GM23338 (cell line): ENCODE data around the gene PBXIP1. TPM values are rescaled to one million over a fixed set of nuclear protein-coding genes. Genes with fewer than 3 reads are reported as not detected.

Experiments
- ATAC-seq: fragments of 200-7000 bp; cut with Tn5 transposase; 3 replicates; pipeline ENCODE4 v1.9.1; 2020
- DNase-seq: peaks from one replicate; pipeline ENCODE4 v3.0.0-alpha.2; 2015; ENCODE audit warnings: low spot score
- H2AFZ ChIP-seq: fragments of 200-600 bp; sonication (generic); 2 replicates; pipeline ENCODE4 v1.8.0; 2016; ENCODE audit warnings: antibody characterized with exemption, mild to moderate bottlenecking, moderate library complexity
- H3F3A ChIP-seq: fragments of 200-600 bp; sonication (generic); replicated peaks from 2 replicates; pipeline ENCODE4 v1.8.0; 2017; ENCODE audit warnings: antibody characterized with exemption, mixed run types, low read depth
- H3K27ac ChIP-seq: fragments of 200-600 bp; sonication (generic); 2 replicates; pipeline ENCODE4 v1.6.1; 2016; ENCODE audit warnings: low read depth
- H3K27me3 ChIP-seq: fragments of 200-600 bp; sonication (generic); 2 replicates; pipeline ENCODE4 v1.8.0; 2016; ENCODE audit warnings: mild to moderate bottlenecking, mixed run types, moderate library complexity; ENCODE audit not compliant: insufficient read depth
- H3K36me3 ChIP-seq: fragments of 200-600 bp; sonication (generic); 2 replicates; pipeline ENCODE4 v1.8.0; 2016; ENCODE audit warnings: mild to moderate bottlenecking; ENCODE audit not compliant: insufficient read depth
- H3K4me1 ChIP-seq: fragments of 200-600 bp; sonication (generic); 2 replicates; pipeline ENCODE4 v1.8.0; 2016; ENCODE audit warnings: mild to moderate bottlenecking, moderate library complexity; ENCODE audit not compliant: insufficient read depth
- H3K4me2 ChIP-seq: fragments of 200-600 bp; sonication (generic); 2 replicates; pipeline ENCODE4 v1.7.1; 2017; ENCODE audit warnings: mixed run types
- H3K4me3 ChIP-seq: fragments of 200-600 bp; sonication (generic); 2 replicates; pipeline ENCODE4 v1.6.1; 2016; ENCODE audit warnings: mixed run types
- H3K79me2 ChIP-seq: fragments of 200-600 bp; sonication (generic); replicated peaks from 2 replicates; pipeline ENCODE4 v1.8.0; 2017; ENCODE audit warnings: mild to moderate bottlenecking; ENCODE audit not compliant: insufficient read depth
- H3K9me2 ChIP-seq: fragments of 200-600 bp; sonication (generic); 2 replicates; pipeline ENCODE4 v1.8.0; 2017; ENCODE audit not compliant: insufficient read depth
- H4K20me1 ChIP-seq: fragments of 200-600 bp; sonication (generic); replicated peaks from 2 replicates; pipeline ENCODE4 v1.8.0; 2017; ENCODE audit warnings: mild to moderate bottlenecking; ENCODE audit not compliant: insufficient read depth
- H3K27ac Mint-ChIP-seq: 2 replicates; pipeline ENCODE4 v1.8.0; 2020; ENCODE audit warnings: inconsistent platforms, mild to moderate bottlenecking, moderate library complexity, mixed read lengths
- H3K27me3 Mint-ChIP-seq: 3 replicates; pipeline ENCODE4 v1.8.0; 2022; ENCODE audit warnings: low read depth, mild to moderate bottlenecking, moderate library complexity, mixed read lengths, inconsistent platforms; ENCODE audit not compliant: insufficient read depth, poor library complexity
- H3K36me3 Mint-ChIP-seq: 3 replicates; pipeline ENCODE4 v1.8.0; 2021; ENCODE audit warnings: low read depth, mild to moderate bottlenecking, inconsistent platforms, moderate library complexity, mixed read lengths
- H3K4me1 Mint-ChIP-seq: 3 replicates; pipeline ENCODE4 v1.8.0; 2020; ENCODE audit warnings: mild to moderate bottlenecking, inconsistent platforms, mixed read lengths
- H3K4me3 Mint-ChIP-seq: 3 replicates; pipeline ENCODE4 v1.8.0; 2021; ENCODE audit warnings: moderate library complexity, mild to moderate bottlenecking, inconsistent platforms, mixed read lengths
- H3K9me3 Mint-ChIP-seq: 3 replicates; pipeline ENCODE4 v1.8.0; 2020; ENCODE audit warnings: moderate library complexity, mild to moderate bottlenecking, inconsistent platforms, mixed read lengths
- CREB1 ChIP-seq: fragments of 250-450 bp; sonication (Bioruptor Pico); IDR thresholded peaks from 2 replicates; pipeline ENCODE4 v1.5.0; 2020; ENCODE audit warnings: low read depth, mild to moderate bottlenecking, moderate library complexity
- CTCF ChIP-seq, 2 experiments: fragments of 200-600 bp in 1 of 2; sonication (generic) in 1 of 2; conservative IDR thresholded peaks; 2 replicates each; pipeline versions ENCODE4 v1.5.1 to v1.6.1; 2016 to 2017; ENCODE audit warnings: antibody characterized with exemption in 2 of 2, low read depth in 2 of 2, mild to moderate bottlenecking in 2 of 2, moderate library complexity in 1 of 2
- ETS1 ChIP-seq: IDR thresholded peaks from 2 replicates; pipeline ENCODE4 v1.6.1; 2016; ENCODE audit warnings: antibody characterized with exemption
- EZH2 ChIP-seq: fragments of 200-600 bp; sonication (generic); IDR thresholded peaks from one replicate; pipeline ENCODE4 v1.8.0; 2017; ENCODE audit warnings: antibody characterized with exemption, mild to moderate bottlenecking, low read depth; ENCODE audit not compliant: unreplicated experiment
- EZH2phosphoT487 ChIP-seq: fragments of 200-600 bp; sonication (generic); IDR thresholded peaks from one replicate; pipeline ENCODE4 v1.8.1; 2018; ENCODE audit warnings: antibody characterized with exemption; ENCODE audit not compliant: unreplicated experiment
- JUNB ChIP-seq: IDR thresholded peaks from one replicate; pipeline ENCODE4 v1.6.1; 2016; ENCODE audit warnings: antibody characterized with exemption; ENCODE audit not compliant: unreplicated experiment
- NANOG ChIP-seq: IDR thresholded peaks from 2 replicates; pipeline ENCODE4 v1.6.1; 2016; ENCODE audit warnings: antibody characterized with exemption, borderline replicate concordance
- POLR2AphosphoS5 ChIP-seq: IDR thresholded peaks from 2 replicates; pipeline ENCODE4 v1.6.1; 2016; ENCODE audit warnings: antibody characterized with exemption, low read depth
- STAT1 ChIP-seq: IDR thresholded peaks from one replicate; pipeline ENCODE4 v1.6.1; 2016; ENCODE audit warnings: antibody characterized with exemption; ENCODE audit not compliant: unreplicated experiment
- ZNF114 ChIP-seq: fragments of 250-450 bp; sonication (Bioruptor Pico); IDR thresholded peaks from 2 replicates; pipeline ENCODE4 v1.5.0; 2020; ENCODE audit warnings: mild to moderate bottlenecking, moderate library complexity
- ZNF331 ChIP-seq: fragments of 250-450 bp; sonication (Bioruptor Pico); IDR thresholded peaks from 2 replicates; pipeline ENCODE4 v1.5.0; 2020; ENCODE audit warnings: low read depth, mild to moderate bottlenecking, moderate library complexity
- ZNF462 ChIP-seq: fragments of 250-450 bp; sonication (Bioruptor Pico); IDR thresholded peaks from 2 replicates; pipeline ENCODE4 v1.5.0; 2020; ENCODE audit warnings: mild to moderate bottlenecking, moderate library complexity
- polyA plus RNA-seq: library from polyadenylated mRNA; unstranded; fragments of >200 nt; fragmentation: Nextera tagmentation; extraction: Ambion mirVana; gene quantifications from 2 replicates; pipeline ENCODE4 v1.2.1, GENCODE V29; 2016
- total RNA-seq: library from RNA; depleted of rRNA; stranded (reverse); fragments of >200 nt; shearing (Covaris generic); gene quantifications from 2 replicates; pipeline ENCODE4 v1.2.3, GENCODE V29; 2014
- TF ChIP-seq, protein P1 (sequence below): IDR thresholded peaks from one replicate; pipeline ENCODE4 v1.6.1; 2018; ENCODE audit warnings: antibody characterized with exemption; ENCODE audit not compliant: unreplicated experiment

The PBXIP1 gene
- total and polyA plus RNA-seq, 2 experiments from 2014 or later: 7.0 to 31.8 TPM

DNA sequence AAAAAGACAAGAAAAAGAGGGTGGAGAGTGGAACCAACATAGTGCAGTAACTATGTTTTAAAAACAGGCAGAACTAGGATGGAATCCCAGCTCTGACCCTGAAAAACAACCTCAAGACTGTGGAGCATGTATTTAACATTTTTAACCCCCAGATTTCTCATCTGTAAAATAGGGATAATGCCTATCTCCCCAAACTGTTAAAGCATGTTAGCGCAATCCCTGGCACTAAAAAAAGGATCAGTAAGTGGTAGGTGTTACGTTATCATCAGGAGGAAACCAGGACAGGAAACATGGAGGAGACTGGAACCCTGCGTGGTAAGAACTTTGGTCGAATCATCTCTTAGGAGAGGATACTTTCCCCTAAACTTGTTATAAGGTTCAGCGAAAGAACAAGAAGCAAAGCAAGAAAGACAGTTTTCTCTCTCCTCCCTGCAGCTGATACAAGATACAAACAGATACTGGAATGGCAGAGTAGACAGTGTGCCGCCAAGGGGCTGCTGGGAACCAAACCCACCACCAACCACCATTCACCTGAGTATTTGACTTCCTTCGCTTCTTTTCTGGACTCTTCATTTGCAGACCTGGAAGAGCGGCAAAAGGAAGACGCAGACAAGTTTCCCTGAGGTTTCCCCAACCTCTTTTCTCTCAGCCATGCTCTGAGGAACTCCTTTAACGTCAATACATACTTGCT lies 4.7 kb upstream of the PBXIP1 start:
- Histone ChIP-seq H3K79me2 (peaks cover 13% of the 10 kb centered on the region), H2AFZ (no peak overlapping the region), H3K27ac (peak overlapping the region; percentile 97; the same call in 1 of the 2 replicates), H3K36me3 (peaks cover 17% of the 10 kb centered on the region), H3K4me1 (peaks cover 43% of the 10 kb centered on the region), H3F3A (peaks cover 45% of the 10 kb centered on the region), H3K4me3 (peak overlapping the region; percentile 92), H4K20me1 (peaks cover 28% of the 10 kb centered on the region), H3K9me2 (no peaks in the 10 kb centered on the region), H3K27me3 (no peaks in the 10 kb centered on the region), H3K4me2 (peak overlapping the region; percentile 91)
- DNase-seq (no peak), ATAC-seq (no peak)
- H3K4me3 Mint-ChIP-seq: peak overlapping the region; percentile 94
- peak overlapping the region; percentile 83; the same call in 1 of the 2 replicates for H3K27ac Mint-ChIP-seq
- H3K4me1 Mint-ChIP-seq: peaks cover 53% of the 10 kb centered on the region
- TF ChIP-seq, protein P1, sequence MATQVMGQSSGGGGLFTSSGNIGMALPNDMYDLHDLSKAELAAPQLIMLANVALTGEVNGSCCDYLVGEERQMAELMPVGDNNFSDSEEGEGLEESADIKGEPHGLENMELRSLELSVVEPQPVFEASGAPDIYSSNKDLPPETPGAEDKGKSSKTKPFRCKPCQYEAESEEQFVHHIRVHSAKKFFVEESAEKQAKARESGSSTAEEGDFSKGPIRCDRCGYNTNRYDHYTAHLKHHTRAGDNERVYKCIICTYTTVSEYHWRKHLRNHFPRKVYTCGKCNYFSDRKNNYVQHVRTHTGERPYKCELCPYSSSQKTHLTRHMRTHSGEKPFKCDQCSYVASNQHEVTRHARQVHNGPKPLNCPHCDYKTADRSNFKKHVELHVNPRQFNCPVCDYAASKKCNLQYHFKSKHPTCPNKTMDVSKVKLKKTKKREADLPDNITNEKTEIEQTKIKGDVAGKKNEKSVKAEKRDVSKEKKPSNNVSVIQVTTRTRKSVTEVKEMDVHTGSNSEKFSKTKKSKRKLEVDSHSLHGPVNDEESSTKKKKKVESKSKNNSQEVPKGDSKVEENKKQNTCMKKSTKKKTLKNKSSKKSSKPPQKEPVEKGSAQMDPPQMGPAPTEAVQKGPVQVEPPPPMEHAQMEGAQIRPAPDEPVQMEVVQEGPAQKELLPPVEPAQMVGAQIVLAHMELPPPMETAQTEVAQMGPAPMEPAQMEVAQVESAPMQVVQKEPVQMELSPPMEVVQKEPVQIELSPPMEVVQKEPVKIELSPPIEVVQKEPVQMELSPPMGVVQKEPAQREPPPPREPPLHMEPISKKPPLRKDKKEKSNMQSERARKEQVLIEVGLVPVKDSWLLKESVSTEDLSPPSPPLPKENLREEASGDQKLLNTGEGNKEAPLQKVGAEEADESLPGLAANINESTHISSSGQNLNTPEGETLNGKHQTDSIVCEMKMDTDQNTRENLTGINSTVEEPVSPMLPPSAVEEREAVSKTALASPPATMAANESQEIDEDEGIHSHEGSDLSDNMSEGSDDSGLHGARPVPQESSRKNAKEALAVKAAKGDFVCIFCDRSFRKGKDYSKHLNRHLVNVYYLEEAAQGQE: no peak
- TF ChIP-seq EZH2 (no peak), POLR2AphosphoS5 (no peak), ZNF114 (no peak), EZH2phosphoT487 (no peak), JUNB (no peak), CREB1 (CRISPR knock-in tag) (no peak), ZNF331 (no peak), ZNF462 (CRISPR knock-in tag) (no peak), ETS1 (no peak), NANOG (no peak), CTCF (conservative IDR thresholded peaks at IDR 0.05; ENCODE audit: low read depth in 2 of 2) (no peak), STAT1 (no peak)
- no peaks in the 10 kb centered on the region for H3K9me3 Mint-ChIP-seq
- H3K36me3 Mint-ChIP-seq: peaks cover 57% of the 10 kb centered on the region
- H3K27me3 Mint-ChIP-seq: peaks cover 24% of the 10 kb centered on the region
